Germinal center (tissue), 1 donor: ENCODE data around the gene SLC9A4.
A peak's percentile ranks its signal among the peaks of the same experiment; 100 is the strongest.

Experiments used
- DNase-seq: peaks from one replicate; pipeline ENCODE4 v3.0.0; 2012; ENCODE audit warnings: mixed read lengths, low spot score

SLC9A4 gene

DNA sequence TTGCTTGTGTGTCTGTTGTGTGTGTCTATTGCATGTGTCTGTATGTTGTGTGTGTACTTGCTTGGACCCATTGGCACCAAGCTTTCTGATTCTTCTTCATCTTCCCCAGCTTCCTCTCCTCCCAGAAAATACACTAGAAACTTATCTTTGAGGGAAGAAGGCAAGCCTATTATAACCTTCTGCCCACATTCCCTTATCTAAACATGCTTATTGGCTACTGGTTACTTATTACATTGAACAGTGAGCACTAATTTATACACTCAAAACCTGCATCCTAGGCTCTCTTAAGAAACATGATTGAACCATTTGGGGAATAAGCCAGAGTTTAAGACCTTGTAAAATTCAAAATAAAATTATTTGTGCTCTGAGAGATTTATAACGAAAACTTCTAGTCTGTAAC, 26.5 kb downstream of the SLC9A4 start:
- DNase-seq, result no peak

GRCh38 chr2:102502576-102502975, 29.6 kb downstream of the SLC9A4 start:
- no peak for DNase-seq

- no peak for DNase-seq
Observed at GRCh38 chr2:102504833-102505232, 31.8 kb downstream of the SLC9A4 start.

GRCh38 chr2:102505290-102505689, 32.3 kb downstream of the SLC9A4 start:
- DNase-seq, result no peak

DNA sequence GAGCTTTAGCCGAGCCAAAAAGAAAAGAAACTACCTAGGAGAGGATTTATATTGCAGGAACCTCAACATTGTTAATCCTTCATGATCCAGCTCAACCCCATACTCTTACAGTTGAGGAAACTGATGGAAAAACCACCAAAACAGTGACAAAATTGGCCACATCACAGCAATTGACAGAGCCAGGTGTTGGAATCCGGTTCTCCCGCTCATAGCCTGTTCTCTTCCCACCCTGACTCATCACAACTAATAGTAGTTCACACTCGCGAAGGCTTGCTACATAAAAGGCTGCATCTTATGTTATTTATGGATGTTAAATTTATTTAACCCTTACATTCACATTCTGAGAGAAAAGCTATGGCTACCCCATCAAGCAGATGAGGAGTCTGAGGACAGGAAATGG, 33.7 kb downstream of the SLC9A4 start:
- DNase-seq, result no peak

- DNase-seq, result peak; percentile 30
Observed at GRCh38 chr2:102508863-102509262, 35.8 kb downstream of the SLC9A4 start.

DNA sequence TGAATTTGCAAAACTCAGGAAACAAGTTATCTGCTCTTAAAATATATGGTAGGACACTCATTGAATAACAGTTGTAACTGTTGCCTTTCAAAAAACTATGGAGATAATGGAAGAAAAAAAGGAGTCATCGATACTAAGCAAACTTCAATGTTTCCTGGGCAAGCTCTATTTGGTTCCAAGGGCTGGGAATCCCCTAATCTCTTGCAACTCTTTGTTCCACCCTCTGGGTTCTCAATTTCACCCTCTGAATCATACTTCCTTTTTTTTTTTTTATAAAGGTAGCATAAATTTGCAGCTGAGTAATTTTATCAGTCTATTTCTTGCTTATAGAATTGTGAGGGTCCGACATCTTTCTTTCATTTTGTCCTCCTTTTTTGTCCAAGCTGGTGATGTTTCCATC, 36.7 kb downstream of the SLC9A4 start:
- DNase-seq, result peak; percentile 35

DNA sequence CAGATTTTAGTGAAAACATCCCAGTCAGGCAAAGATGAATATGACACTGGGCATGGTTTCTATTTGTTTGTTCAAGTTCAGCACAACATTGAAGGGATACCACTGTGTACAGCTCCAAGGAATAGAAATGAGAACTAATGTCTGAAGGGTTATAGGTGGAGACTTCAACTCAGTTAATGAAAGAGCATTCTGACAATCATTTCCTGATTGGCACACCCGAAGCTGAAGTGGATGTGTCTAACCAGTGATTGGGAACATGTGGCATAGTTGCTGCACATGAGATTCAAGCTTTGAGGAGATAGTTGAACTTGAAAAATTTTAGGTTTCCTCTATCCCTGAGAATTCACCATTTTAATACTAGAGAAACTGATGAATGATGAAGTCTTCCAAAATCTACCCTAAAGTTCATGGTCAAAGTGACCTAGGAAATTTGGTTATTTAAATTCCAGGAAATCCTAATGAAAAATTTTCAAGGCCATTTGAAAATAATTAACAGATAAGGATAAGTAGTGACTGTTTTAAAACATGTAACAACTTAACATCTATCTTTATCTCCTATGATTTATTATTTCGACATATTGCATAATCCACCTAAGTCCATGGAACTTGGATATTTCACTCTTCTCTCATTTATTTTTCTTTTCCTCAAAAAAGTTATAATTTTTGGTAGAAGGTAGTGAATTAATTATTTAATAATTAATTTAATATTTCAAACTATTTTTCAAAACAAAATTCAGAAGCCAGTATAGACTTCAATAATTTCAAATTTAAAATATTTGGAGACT, 38.0 kb downstream of the SLC9A4 start:
- DNase-seq, result no peak

DNA sequence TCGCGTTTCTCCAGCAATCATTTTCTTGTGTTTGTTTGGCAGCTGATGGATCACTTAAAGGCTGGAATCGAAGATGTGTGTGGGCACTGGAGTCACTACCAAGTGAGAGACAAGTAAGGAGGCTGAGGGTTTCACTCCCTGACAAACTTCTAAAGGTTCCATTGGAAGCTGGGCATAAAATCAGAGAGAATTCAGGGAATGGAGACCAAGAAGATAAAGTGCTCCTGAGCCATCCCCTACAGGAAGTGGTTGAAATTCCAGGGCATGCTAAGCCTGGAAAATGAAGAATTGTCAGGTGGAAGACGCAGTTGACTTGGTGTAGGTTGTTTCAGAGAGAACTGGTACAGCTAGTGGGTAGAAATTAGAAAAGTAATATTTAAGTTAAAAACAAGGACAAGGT, 39.1 kb downstream of the SLC9A4 start:
- DNase-seq, result no peak

- DNase-seq, result no peak
Observed at GRCh38 chr2:102513355-102513939, 40.4 kb downstream of the SLC9A4 start.

GRCh38 chr2:102514061-102514785, 41.2 kb downstream of the SLC9A4 start:
- DNase-seq, result no peak

DNA sequence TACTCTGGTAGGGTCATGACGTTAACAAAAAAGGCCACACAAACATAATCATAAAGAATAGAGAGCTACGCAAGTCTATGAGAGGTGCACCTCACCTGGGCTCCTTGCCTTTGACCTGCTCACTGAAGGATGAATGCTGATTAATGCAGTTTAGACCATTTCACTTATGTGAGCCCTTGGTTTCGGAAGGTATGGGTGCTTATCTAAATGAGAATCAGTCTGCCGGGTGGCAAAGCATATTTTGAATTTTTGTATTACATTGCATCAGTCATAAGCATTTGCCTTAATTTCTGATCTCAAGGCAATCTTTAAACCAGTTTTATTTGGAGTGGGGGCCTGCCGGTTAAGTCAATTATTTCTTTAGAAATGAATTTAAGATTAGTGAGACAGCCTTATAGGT, 42.8 kb downstream of the SLC9A4 start:
- no peak for DNase-seq

GRCh38 chr2:102518170-102518569, 45.1 kb downstream of the SLC9A4 start:
- DNase-seq, result no peak

GRCh38 chr2:102520009-102520408, 47.0 kb downstream of the SLC9A4 start:
- DNase-seq, result peak; percentile 23

DNA sequence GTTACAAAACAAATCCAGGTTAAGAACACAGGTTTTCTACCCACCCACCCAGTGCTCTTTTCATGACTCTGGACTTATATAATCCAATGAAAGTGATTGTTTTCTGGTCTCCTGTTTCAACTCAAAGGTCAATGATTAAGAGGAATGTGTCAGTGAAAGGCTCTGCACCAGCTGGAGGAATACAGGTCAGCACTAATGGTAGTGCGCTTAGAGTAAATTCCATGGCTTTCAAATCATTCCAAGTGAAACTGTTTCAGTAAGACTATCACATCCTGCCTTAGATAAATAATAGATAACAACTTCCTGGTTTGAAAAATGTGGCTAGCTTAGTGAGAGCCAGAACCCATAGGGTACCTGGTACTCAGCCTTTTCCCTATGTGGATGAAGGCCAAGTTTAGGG, 47.8 kb downstream of the SLC9A4 start:
- no peak for DNase-seq

DNA sequence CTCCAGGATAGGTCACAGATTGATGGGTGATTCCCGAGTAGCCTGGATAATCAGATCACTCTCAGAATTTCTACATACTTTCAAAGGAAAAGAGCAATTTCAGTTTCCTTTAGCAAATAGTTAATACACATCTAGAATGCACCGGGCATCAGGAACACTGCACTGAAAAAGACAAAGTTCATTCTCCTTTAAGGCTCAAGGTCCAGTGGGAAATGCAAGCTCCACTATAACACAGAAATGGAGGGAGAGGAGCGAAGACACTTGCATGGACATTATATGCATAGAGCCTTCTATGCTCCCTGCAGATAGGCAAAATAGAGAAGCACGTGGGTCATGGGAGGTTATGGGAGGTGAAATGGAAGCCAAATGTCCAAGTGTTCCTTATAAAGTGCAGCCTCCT, 49.1 kb downstream of the SLC9A4 start:
- DNase-seq, result no peak

- no peak for DNase-seq
Observed at GRCh38 chr2:102522890-102523289, 49.9 kb downstream of the SLC9A4 start.

DNA sequence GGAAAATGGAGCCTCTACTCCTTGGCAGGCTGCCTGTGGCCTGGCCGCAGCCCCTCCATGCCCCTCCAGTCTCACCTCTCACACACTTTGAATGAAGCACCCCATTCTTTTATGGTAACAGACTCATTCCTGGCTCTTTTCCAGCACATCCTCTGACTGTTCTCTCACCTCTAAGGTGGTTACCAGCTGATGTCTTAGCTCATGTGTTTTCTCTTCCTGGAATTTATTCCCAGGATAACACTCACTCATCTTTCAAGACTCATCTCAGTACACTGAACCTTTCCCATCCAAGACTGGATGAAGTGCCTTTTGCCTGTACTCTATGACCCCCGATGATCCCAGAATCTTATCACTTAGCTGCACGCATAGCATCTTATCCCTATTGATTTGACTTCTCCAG, 50.6 kb downstream of the SLC9A4 start:
- no peak for DNase-seq

GRCh38 chr2:102527086-102527485, 54.1 kb downstream of the SLC9A4 start:
- DNase-seq, result no peak

GRCh38 chr2:102538491-102538890, 65.5 kb downstream of the SLC9A4 start:
- no peak for DNase-seq

- no peak for DNase-seq
Observed at GRCh38 chr2:102540882-102541281, 67.9 kb downstream of the SLC9A4 start.

DNA sequence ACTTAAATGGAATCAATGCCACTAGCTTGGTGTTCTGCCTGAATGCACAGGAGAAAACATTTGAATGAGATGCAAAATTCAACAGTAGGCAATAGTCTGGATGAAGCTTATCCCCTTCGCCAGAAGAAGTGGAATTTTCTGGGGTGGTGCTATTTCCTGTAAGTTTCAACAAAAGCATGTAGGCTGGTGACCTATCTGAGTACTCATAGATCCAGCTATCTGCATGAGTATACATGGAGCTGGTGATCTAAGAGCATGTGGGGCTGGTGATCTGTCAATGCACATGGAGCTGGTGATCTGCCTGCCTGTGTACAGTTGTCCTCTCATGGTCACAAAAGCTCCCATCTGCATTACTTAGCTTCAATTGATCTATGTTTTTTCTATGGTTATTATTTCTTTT, 71.2 kb downstream of the SLC9A4 start:
- DNase-seq, result no peak

DNA sequence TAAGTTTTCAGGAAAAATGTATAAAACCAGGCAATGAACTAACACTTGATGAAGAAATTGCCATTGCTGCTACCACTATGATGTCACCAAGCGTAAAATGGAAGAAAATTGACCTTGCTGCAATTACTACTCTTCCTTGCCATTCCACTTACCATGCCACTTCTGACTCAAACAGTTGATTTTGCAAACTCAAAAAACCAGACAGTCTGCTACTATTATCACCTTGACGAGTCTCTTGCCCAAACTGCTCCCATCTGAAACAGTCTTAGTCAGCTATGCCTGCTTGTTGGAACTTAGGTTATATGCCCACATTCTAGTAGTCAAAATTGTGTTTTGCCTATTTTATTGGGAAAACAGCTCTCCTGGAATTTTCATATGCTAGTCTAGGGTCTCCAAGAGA, 74.4 kb downstream of the SLC9A4 start:
- DNase-seq, result no peak
